Measurements from ENCODE around the gene CNIH3.

GRCh38 chr1:224770336-224770693 lies 154.2 kb downstream of the CNIH3 start:
- no peak for TF ChIP-seq MAX (IDR thresholded peaks at IDR 0.05)
- TF ChIP-seq FOXM1 (IDR thresholded peaks at IDR 0.05; ENCODE audit: borderline replicate concordance, low read depth) = no peak
- TF ChIP-seq TCF12 (IDR thresholded peaks at IDR 0.05; ENCODE audit: low read depth) = no peak
